Germinal center (tissue), 1 donor: ENCODE results near the gene HDAC4.

Source experiments
- DNase-seq: peaks from one replicate; pipeline ENCODE4 v3.0.0; 2012; ENCODE audit warnings: mixed read lengths, low spot score

The HDAC4 gene

GRCh38 chr2:239308661-239309397, 92.0 kb downstream of the HDAC4 start:
- DNase-seq, result no peak

- no peak for DNase-seq
Observed at GRCh38 chr2:239307921-239308613, 92.8 kb downstream of the HDAC4 start.

GRCh38 chr2:239307221-239307569, 93.6 kb downstream of the HDAC4 start:
- DNase-seq, result no peak

GRCh38 chr2:239306274-239307220, 94.3 kb downstream of the HDAC4 start:
- no peak for DNase-seq

- no peak for DNase-seq
Observed at GRCh38 chr2:239305771-239306170, 95.0 kb downstream of the HDAC4 start.

GRCh38 chr2:239305222-239305575, 95.6 kb downstream of the HDAC4 start:
- no peak for DNase-seq

- DNase-seq, result no peak
Observed at GRCh38 chr2:239304533-239305221, 96.1 kb downstream of the HDAC4 start.

- DNase-seq, result no peak
Observed at GRCh38 chr2:239303711-239304532, 96.9 kb downstream of the HDAC4 start.

- DNase-seq, result no peak
Observed at GRCh38 chr2:239302808-239303557, 97.8 kb downstream of the HDAC4 start.

GRCh38 chr2:239302083-239302807, 98.6 kb downstream of the HDAC4 start:
- no peak for DNase-seq

GRCh38 chr2:239300871-239301735, 99.7 kb downstream of the HDAC4 start:
- DNase-seq, result no peak

- DNase-seq, result no peak
Observed at GRCh38 chr2:239300242-239300641, 100.6 kb downstream of the HDAC4 start.

- DNase-seq, result no peak
Observed at GRCh38 chr2:239299218-239299939, 101.4 kb downstream of the HDAC4 start.

GRCh38 chr2:239298116-239298804, 102.6 kb downstream of the HDAC4 start:
- DNase-seq, result no peak

- DNase-seq, result no peak
Observed at GRCh38 chr2:239297142-239298004, 103.4 kb downstream of the HDAC4 start.
